ENCODE results near the gene ATP2A3.

Gene ATP2A3

DNA sequence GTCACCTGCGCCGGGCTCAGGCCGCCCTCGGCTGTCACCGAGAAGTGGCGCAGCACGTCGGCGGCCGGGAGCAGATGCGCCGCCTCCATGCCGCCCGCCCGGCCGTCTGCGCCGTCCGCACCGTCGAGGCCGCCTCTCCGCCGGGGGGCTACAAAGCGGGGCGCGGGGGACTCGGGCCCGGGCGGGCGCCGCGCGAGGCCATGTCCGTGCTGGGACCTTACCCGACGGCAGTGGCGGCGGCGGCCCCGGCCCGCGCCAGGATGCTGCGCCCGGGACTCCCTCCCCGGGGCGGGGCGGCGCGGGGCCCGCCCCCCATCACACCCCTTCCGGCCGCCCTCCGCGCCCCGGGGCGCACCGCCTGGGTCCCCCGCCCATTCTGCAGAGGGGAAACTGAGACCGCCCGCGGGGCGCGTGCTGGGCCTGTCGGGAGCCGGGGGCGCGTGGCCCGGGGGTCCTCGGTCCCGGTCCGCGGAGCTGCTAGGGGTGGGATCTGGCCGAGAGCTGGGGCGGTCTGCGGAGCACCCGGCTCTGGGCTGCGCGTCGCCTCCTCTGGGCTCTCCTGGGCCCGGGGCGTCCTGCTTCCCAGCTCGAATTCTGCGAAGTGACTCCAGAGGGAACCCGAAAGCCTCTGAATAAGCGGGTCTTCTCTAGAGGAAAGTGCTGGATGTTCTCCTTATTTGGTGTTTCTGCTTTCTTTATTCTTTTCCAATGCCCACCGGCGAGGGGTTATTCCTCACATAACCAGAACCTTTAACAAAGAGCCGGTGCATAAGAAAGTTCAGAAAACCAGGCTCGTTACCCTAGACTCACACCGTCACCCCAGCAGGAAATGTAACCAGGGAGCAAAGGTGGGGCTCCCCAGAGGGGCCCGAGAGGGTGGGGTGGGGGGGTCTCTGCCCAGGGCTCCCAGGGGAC is at the start of gene ATP2A3:
Gene ATP2A3, minus strand, starts transcription at position 235 of the 915 bp plus-strand sequence. Its CDS starts 146 bp downstream, at position 89.
- FAIRE-seq (no peak), DNase-seq (ENCODE audit: insufficient read length, low spot score) (no peak)
- TF ChIP-seq, protein P1, sequence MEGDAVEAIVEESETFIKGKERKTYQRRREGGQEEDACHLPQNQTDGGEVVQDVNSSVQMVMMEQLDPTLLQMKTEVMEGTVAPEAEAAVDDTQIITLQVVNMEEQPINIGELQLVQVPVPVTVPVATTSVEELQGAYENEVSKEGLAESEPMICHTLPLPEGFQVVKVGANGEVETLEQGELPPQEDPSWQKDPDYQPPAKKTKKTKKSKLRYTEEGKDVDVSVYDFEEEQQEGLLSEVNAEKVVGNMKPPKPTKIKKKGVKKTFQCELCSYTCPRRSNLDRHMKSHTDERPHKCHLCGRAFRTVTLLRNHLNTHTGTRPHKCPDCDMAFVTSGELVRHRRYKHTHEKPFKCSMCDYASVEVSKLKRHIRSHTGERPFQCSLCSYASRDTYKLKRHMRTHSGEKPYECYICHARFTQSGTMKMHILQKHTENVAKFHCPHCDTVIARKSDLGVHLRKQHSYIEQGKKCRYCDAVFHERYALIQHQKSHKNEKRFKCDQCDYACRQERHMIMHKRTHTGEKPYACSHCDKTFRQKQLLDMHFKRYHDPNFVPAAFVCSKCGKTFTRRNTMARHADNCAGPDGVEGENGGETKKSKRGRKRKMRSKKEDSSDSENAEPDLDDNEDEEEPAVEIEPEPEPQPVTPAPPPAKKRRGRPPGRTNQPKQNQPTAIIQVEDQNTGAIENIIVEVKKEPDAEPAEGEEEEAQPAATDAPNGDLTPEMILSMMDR (IDR thresholded peaks at IDR 0.05; ENCODE audit: insufficient read depth, missing control alignments): no peak

DNA sequence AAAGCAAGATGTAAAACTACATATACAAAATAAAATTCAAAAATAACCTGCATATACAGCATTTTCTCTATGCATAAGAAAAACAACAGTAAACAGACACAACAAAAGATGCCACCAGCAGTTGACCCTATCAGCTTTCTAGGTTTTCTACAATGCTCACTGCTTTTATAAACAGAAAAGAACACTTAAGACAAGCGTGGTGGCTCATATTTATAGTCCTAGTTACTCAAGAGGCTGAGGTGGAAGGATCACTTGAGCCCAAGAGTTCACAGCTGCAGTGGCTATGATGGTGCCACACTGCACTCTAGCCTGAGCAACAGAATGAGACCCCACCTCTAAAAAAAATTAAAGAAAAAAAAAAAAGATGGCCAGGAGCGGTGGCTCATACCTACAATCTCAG is 46.5 kb upstream of the ATP2A3 start:
- TF ChIP-seq, protein P1 (IDR thresholded peaks at IDR 0.05; ENCODE audit: insufficient read depth, missing control alignments): no peak
- FAIRE-seq (no peak), DNase-seq (ENCODE audit: insufficient read length, low spot score) (no peak)

DNA sequence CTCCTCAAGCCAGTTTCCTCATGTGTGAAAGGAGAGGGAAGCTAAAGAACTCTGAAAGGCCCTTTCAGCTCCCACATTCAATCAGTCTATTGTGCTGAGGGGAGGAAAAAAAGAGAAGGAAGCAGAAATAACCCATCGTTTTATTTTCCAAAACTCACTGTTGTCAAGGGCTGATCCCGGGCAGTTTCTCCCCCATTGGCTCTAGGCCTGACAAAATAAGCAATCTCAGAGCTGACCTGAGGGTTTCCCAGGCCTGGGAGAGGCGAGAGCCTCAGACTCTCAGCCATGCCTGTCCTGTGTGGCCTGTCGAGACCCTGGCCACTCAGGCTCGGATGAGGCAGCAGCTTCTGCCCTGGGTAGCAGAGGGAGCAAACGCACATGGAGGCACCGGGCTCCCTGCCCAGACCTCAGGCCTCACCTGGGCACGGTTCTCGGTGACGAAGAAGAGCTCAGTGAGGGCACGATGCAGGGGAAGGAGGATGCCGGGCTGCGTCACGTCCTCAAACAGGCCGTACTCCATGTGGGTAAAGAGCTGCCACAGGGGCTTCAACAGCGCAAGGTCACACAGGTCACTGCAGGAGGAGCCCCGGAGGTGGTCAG is 45.0 kb upstream of the ATP2A3 start:
- FAIRE-seq (no peak), DNase-seq (ENCODE audit: insufficient read length, low spot score) (no peak)
- TF ChIP-seq, protein P1 (IDR thresholded peaks at IDR 0.05; ENCODE audit: insufficient read depth, missing control alignments): no peak

DNA sequence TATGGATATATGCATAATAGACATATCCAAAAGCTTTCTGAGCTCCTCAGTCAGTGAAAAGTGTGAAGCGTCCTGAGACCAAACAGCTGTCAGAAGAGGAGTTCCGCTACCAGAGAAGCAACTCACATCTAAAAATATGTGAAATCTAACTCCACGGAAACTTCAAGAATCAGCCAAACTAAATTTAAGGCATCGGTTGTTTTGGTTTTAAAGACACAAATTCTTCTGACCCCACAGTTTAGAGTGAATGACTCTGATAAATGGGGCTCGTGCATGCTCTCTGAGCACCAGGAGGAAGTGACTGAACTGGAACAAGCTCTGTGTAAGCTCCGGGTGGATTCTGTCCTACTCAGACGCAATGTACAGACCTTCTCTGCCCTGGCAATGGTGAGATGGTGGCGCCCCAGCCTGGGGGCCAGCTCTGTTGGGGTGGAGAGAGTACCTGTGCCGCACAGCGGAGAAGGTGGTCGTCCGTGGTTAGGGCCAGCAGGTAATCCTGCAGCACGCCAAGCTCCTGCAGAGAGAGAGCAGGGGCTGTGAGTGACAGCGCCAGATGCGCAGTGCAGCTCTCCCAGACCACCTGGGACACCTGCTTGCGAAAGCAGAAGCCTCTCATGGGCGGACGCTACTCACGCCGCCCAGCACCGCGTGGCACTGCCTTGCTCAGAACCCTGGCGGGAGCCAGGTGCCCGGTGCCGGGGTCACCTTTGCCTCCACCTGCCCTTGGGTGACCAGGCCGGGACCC is 44.4 kb upstream of the ATP2A3 start:
- FAIRE-seq (no peak), DNase-seq (ENCODE audit: insufficient read length, low spot score) (peak; percentile 2)
- TF ChIP-seq, protein P1 (IDR thresholded peaks at IDR 0.05; ENCODE audit: insufficient read depth, missing control alignments): no peak

DNA sequence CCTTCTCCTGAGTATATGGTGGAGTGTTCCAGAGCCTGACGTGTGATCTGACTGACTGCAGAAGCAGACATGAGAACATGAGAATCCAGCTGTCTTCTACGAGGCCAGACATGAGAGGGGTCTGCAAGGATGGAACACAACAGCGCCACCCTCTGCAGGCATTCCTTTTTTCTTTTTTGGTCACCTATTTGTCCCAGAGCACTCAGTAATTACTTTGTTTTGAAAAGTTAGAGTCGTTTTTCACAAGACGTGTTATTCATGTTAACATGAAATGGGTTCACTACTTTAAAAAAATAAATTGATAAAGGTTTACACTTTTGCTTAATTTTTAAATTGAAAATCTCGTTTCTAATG is 43.8 kb upstream of the ATP2A3 start:
- TF ChIP-seq, protein P1 (IDR thresholded peaks at IDR 0.05; ENCODE audit: insufficient read depth, missing control alignments): no peak
- FAIRE-seq: no peak
- DNase-seq (ENCODE audit: insufficient read length, low spot score): peak; percentile 5

DNA sequence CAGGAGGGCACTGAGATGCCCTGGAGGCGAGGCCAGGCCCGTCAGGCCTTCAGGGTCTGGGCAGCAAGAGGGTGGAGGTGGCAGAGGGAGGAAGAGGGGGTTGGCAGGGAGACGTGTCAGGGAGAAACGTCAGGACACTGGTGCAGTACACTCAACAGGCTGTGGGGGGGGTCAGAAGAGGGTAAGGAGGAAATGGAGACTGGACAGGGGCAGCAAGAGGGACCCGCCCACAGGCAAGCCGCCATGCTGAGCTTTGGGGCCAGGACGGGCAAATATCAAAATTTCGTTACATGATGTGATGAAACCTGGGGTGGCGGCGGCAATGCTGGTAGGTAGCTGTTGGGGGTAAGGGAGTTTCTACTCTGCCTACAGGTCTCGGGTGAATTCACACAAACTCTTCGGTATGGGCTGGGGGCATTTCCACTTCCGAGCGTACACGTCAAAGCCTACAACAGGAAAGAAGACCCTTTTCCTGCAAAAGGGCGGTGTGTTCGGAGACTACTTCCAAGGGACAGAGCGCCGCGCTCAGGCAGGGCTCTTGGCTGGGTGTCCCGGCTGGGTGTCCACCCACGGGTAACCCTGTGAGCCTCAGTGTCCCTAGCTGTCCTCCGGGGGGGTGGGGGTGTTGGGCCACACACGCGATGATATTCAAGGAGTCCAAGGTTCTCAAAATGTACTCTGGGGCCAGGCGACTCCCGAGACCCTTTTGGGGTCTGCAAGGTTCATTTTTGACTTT is 43.3 kb upstream of the ATP2A3 start:
- FAIRE-seq (no peak), DNase-seq (ENCODE audit: insufficient read length, low spot score) (no peak)

More for the DNA sequence above, 43.3 kb upstream of the ATP2A3 start:
- TF ChIP-seq, protein P1 (IDR thresholded peaks at IDR 0.05; ENCODE audit: insufficient read depth, missing control alignments): no peak

Data from D721Med (cell line).